ENCODE data around the gene CELF4. TPM values are rescaled to one million over a fixed set of nuclear protein-coding genes. Genes with fewer than 3 reads are reported as not detected.

The CELF4 gene
- total and polyA plus RNA-seq, 2 donors (not counting 3 experiments of a cell fraction or from before 2014, with no cell fraction given): not detected

- ChIA-PET POLR2A (no interaction called here), CTCF (no interaction called here)
- no peaks in the 10 kb centered on the region for H4K20me1 ChIP-seq (replicated peaks; ENCODE audit: control insufficient read depth, extremely low read depth, insufficient read depth, low read length)
- no peak overlapping the region for H3K4me2 ChIP-seq (ENCODE audit: insufficient read depth, low read length)
- no peaks in the 10 kb centered on the region for H3K4me1 ChIP-seq (ENCODE audit: control insufficient read depth, extremely low read depth, insufficient read depth, low read length)
- H3K9me3 ChIP-seq (replicated peaks; ENCODE audit: control insufficient read depth, insufficient read depth, low read length): no peaks in the 10 kb centered on the region
- no peak overlapping the region for H3K4me3 ChIP-seq (replicated peaks in 1 of 3; ENCODE audit: insufficient read depth in 1 of 3, low read depth in 1 of 3, low read length in 3 of 3)
- H3K36me3 ChIP-seq (ENCODE audit: control insufficient read depth in 2 of 2, extremely low read depth in 1 of 2, insufficient read depth in 2 of 2, low read length in 2 of 2): no peaks in the 10 kb centered on the region
- dilution Hi-C loops (cut with MboI; ENCODE audit: extremely low pct_ligation_motif_present, low sequenced_read_pairs): no loop called here
- H3K27ac ChIP-seq (ENCODE audit: insufficient read depth, low read depth, low read length): no peak overlapping the region
- DNase-seq (ENCODE audit: low read depth, low spot score): no peak
- H3K27me3 ChIP-seq (ENCODE audit: control insufficient read depth in 2 of 2, insufficient read depth in 2 of 2, low read length in 2 of 2): no peaks in the 10 kb centered on the region
- H2AFZ ChIP-seq (ENCODE audit: low read depth, low read length): no peak overlapping the region
- no peaks in the 10 kb centered on the region for H3K9me1 ChIP-seq (replicated peaks; ENCODE audit: control insufficient read depth, extremely low read depth, insufficient read depth, low read length)
- H3K79me2 ChIP-seq (ENCODE audit: control insufficient read depth, insufficient read depth, low read length): no peaks in the 10 kb centered on the region
- H3K9ac ChIP-seq (replicated peaks; ENCODE audit: extremely low read depth, insufficient read depth, low read length): no peak overlapping the region
- no peak for FAIRE-seq
- BruUV-seq (replicated peaks): no TSS peak
- intact Hi-C loops (cut with micrococcal nuclease): no loop called here
- TF ChIP-seq JUN (IDR thresholded peaks at IDR 0.05; ENCODE audit: borderline replicate concordance, insufficient read depth, insufficient read length, low read depth) (no peak), MYC (IDR thresholded peaks at IDR 0.05; ENCODE audit: low read depth, low read length) (no peak), CTCF (IDR thresholded peaks at IDR 0.05; ENCODE audit: extremely low read depth in 1 of 2, insufficient read depth in 1 of 2, low read depth in 1 of 2, low read length in 2 of 2) (peak in 1 of 2 donors; percentile 27)
Observed at GRCh38 chr18:37553633-37554398, 11.8 kb downstream of the CELF4 start.

- TF ChIP-seq EZH2 (IDR thresholded peaks at IDR 0.05; ENCODE audit: borderline replicate concordance, low read depth, low read length, severe bottlenecking) (no peak), CTCF (IDR thresholded peaks at IDR 0.05; ENCODE audit: extremely low read depth in 1 of 2, insufficient read depth in 1 of 2, low read depth in 1 of 2, low read length in 2 of 2) (no peak), MAX (IDR thresholded peaks at IDR 0.05; ENCODE audit: insufficient read depth, insufficient read length) (no peak), POLR2A (IDR thresholded peaks at IDR 0.05; ENCODE audit: low read depth, low read length) (no peak), GATA2 (IDR thresholded peaks at IDR 0.05; ENCODE audit: insufficient read depth, insufficient read length, low read depth, low read length) (no peak), POLR2AphosphoS5 (IDR thresholded peaks at IDR 0.05; ENCODE audit: insufficient read depth, low read depth, low read length) (no peak), FOS (IDR thresholded peaks at IDR 0.05; ENCODE audit: borderline replicate concordance, insufficient read depth, low read length) (no peak), JUN (IDR thresholded peaks at IDR 0.05; ENCODE audit: borderline replicate concordance, insufficient read depth, insufficient read length, low read depth) (no peak), MYC (IDR thresholded peaks at IDR 0.05; ENCODE audit: low read depth, low read length) (no peak)
- Histone ChIP-seq H3K4me1 (ENCODE audit: control insufficient read depth, extremely low read depth, insufficient read depth, low read length) (no peaks in the 10 kb centered on the region), H3K36me3 (ENCODE audit: control insufficient read depth in 2 of 2, extremely low read depth in 1 of 2, insufficient read depth in 2 of 2, low read length in 2 of 2) (no peaks in the 10 kb centered on the region), H3K79me2 (ENCODE audit: control insufficient read depth, insufficient read depth, low read length) (no peaks in the 10 kb centered on the region), H3K9me1 (replicated peaks; ENCODE audit: control insufficient read depth, extremely low read depth, insufficient read depth, low read length) (no peaks in the 10 kb centered on the region), H3K9ac (replicated peaks; ENCODE audit: extremely low read depth, insufficient read depth, low read length) (no peak overlapping the region), H3K4me3 (replicated peaks in 1 of 3; ENCODE audit: insufficient read depth in 1 of 3, low read depth in 1 of 3, low read length in 3 of 3) (no peak overlapping the region), H3K4me2 (ENCODE audit: insufficient read depth, low read length) (no peak overlapping the region), H3K27ac (ENCODE audit: insufficient read depth, low read depth, low read length) (no peak overlapping the region), H3K9me3 (replicated peaks; ENCODE audit: control insufficient read depth, insufficient read depth, low read length) (no peaks in the 10 kb centered on the region), H4K20me1 (replicated peaks; ENCODE audit: control insufficient read depth, extremely low read depth, insufficient read depth, low read length) (no peaks in the 10 kb centered on the region), H2AFZ (ENCODE audit: low read depth, low read length) (no peak overlapping the region), H3K27me3 (ENCODE audit: control insufficient read depth in 2 of 2, insufficient read depth in 2 of 2, low read length in 2 of 2) (no peaks in the 10 kb centered on the region)
- ChIA-PET CTCF (no interaction called here), POLR2A (no interaction called here)
- FAIRE-seq (no peak), DNase-seq (ENCODE audit: low read depth, low spot score) (no peak)
- no TSS peak for BruUV-seq (replicated peaks)
- dilution Hi-C loops (cut with MboI; ENCODE audit: extremely low pct_ligation_motif_present, low sequenced_read_pairs) (no loop called here), intact Hi-C loops (cut with micrococcal nuclease) (no loop called here)
Observed at GRCh38 chr18:37552286-37552685, 13.3 kb downstream of the CELF4 start.
